ENCODE measurements around the gene VANGL1. TPM values are rescaled to one million over a fixed set of nuclear protein-coding genes. Genes with fewer than 3 reads are reported as not detected.

The VANGL1 gene
- total and polyA plus RNA-seq, 8 donors = 12.7 to 18.9 (median 14.9) TPM

DNA sequence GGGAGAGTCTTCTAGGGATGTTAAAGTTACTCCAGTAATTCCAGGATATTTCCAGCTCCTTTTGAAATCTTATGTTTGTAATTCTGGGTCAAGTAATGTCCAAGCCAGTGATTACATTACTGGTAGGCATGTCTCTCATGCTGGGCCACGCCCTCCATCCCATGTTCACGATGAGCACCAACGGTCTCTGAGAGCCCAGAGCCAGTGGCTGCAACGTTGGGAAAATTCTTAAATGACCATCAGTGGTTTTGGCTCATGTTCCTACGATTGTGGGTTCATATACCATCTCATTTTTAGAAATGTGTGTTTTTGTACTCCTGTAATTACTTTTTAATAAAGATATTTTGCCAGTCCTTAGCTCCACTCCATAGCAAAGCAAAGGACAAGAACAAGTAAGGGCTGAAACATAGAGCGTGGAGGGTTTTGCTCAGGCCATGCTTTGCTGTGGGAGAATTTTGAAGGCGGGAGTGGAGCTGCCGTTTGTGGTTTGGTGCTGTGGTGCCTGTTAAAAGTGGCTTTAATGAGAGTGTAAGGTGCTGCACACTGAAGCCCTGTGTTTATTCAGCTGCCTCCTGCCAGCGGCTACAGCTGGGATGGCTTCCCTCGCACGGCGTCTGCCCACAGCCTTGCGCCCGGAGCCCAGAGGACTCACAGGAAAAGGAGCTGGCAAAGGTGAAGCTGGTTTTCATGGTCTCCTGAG, 28.9 kb downstream of the VANGL1 start:
- Histone ChIP-seq H3K9me3 (no peaks in the 10 kb centered on the region), H3K27ac (no peak overlapping the region), H3K36me3 (peaks cover 0 to 21% of the 10 kb centered on the region in 2 donors), H3K4me3 (no peak overlapping the region), H3K4me1 (no peaks in the 10 kb centered on the region), H3K27me3 (no peaks in the 10 kb centered on the region)
- TF ChIP-seq, protein P1, sequence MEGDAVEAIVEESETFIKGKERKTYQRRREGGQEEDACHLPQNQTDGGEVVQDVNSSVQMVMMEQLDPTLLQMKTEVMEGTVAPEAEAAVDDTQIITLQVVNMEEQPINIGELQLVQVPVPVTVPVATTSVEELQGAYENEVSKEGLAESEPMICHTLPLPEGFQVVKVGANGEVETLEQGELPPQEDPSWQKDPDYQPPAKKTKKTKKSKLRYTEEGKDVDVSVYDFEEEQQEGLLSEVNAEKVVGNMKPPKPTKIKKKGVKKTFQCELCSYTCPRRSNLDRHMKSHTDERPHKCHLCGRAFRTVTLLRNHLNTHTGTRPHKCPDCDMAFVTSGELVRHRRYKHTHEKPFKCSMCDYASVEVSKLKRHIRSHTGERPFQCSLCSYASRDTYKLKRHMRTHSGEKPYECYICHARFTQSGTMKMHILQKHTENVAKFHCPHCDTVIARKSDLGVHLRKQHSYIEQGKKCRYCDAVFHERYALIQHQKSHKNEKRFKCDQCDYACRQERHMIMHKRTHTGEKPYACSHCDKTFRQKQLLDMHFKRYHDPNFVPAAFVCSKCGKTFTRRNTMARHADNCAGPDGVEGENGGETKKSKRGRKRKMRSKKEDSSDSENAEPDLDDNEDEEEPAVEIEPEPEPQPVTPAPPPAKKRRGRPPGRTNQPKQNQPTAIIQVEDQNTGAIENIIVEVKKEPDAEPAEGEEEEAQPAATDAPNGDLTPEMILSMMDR (IDR thresholded peaks at IDR 0.05) = no peak
- peak in 1 of 4 donors; percentile 80 for DNase-seq
- intact Hi-C loops (cut with DNase I) = no loop called here
- ATAC-seq = peak; percentile 53

DNA sequence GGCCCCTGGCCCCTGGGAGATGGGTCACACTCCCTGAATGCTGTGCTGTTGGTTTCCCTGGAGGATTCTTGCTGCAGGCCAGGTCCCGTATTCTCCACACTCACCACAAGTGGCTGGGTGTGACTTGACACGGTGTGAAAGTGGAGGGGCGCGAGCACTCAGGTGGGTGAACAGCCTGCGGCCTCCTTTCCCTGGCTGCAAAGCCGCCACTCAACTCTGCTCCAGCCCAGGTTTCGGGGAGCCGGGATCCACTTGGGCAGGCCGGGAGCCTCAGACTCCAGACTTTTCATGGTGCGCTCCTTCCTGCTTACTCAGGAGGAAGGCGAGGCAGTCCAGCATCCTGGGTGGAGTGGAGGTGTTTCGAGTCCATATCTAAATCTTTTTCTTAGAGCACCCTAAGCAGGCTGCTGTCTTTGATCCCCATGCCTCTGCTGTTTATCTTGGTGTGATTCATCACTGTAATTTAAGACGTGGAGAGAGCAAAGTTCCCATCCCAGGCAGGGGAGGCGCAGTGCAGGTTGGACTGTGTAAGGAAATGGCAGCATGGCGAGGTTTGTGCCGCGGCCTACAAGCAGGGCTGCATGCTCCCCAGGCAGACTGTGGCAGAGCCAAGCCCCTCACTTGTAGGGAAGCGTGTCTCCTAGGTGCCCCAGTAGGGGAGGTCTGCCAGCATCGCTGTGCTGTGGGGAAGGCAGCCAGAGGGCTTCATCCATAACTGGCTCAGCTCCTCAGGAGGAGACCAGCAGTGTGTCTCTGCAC, 29.6 kb downstream of the VANGL1 start:
- Histone ChIP-seq H3K36me3 (peaks cover 0 to 18% of the 10 kb centered on the region in 2 donors), H3K4me1 (no peaks in the 10 kb centered on the region), H3K27me3 (no peaks in the 10 kb centered on the region), H3K4me3 (no peak overlapping the region), H3K9me3 (no peaks in the 10 kb centered on the region), H3K27ac (no peak overlapping the region)
- intact Hi-C loops (cut with DNase I) = no loop called here
- ATAC-seq (peak; percentile 33), DNase-seq (no peak)
- TF ChIP-seq, protein P1 (IDR thresholded peaks at IDR 0.05) = no peak

DNA sequence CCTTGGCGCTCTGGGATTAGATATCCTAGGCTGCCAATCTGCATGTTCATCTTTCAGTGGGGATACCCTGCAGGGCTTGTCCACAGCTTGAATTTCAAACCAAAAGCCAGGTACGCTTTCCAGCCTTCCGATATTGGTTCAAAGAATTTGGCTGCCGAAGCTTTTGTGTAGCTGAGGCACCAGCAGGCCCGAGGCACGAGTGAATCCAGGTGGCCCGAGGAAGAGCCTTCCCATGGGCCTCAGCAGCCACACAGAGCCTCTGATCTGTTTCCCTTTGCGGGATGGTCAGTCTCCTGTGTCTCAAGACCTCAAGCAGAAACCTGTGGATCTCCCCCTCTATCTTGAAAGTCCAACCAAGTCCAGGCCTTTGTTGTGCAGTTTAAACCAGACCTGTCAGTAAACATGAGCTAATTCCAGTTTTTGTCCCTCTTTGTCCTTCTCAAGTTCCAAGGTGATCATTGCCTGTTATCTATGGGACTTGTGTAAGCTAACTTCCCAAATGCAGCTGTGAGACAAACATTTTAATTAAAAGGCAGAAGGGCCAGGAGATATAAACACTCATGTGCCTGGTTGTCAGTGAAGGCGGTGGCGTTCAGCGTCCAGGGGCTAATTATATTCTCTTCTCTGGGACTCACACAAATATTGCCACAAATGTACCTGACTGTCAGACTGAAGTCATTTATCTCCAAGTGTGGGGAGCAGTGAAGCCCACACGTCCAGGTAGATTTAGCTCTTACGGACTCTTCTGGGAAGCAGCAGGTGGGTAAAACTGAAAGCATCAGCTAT, 30.6 kb downstream of the VANGL1 start:
- Histone ChIP-seq H3K9me3 (no peaks in the 10 kb centered on the region), H3K27me3 (no peaks in the 10 kb centered on the region), H3K4me3 (no peak overlapping the region), H3K36me3 (peaks cover 0 to 15% of the 10 kb centered on the region in 2 donors), H3K27ac (no peak overlapping the region), H3K4me1 (no peaks in the 10 kb centered on the region)
- ATAC-seq = no peak
- no peak for DNase-seq
- TF ChIP-seq, protein P1 (IDR thresholded peaks at IDR 0.05) = no peak
- intact Hi-C loops (cut with DNase I) = no loop called here

DNA sequence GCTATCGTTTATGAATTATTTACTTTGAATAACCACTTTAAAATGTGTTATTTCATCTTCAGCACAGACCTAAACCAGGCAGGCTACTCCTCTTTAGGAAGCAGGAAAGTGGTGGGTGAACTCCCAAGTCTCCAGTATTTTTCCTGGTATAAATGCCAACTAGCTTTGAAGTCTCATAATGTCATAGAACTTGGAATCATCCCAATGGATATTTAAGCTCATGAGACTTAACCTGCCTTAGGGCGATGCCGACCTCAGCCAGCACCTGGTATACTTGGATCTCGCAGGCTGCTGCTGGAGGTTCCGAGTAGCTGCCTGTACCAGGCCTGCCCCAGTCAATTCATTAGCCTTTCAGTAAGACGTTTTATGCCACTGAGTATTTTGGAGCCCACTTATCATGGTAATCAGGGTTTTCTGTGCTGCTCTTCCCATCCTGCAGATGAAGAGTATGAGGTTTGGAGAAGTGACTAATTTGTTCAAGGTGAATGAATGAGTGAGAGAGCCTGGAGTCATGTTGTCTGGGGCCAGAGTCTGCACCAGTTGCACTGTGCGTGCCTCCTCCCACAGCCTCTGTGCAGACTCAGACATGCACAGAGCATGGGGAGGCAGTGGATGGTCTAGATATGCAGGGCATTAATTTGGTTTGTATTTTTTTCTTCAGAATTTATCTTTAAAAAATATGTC, 34.9 kb downstream of the VANGL1 start:
- intact Hi-C loops (cut with DNase I) = no loop called here
- no peak for DNase-seq
- TF ChIP-seq, protein P1 (IDR thresholded peaks at IDR 0.05) = no peak

More for the DNA sequence above, 34.9 kb downstream of the VANGL1 start:
- H3K36me3 ChIP-seq = no peaks in the 10 kb centered on the region
- no peak overlapping the region for H3K27ac ChIP-seq
- H3K9me3 ChIP-seq = no peaks in the 10 kb centered on the region
- no peaks in the 10 kb centered on the region for H3K27me3 ChIP-seq
- ATAC-seq = no peak
- H3K4me1 ChIP-seq = peaks cover 0 to 4% of the 10 kb centered on the region in 2 donors
- no peak overlapping the region for H3K4me3 ChIP-seq

Data from left lung (tissue), 10 donors.